ENCODE data around the gene PDE4D. TPM values are rescaled to one million over a fixed set of nuclear protein-coding genes. Genes with fewer than 3 reads are reported as not detected.
A peak's percentile ranks its signal among the peaks of the same experiment; 100 is the strongest.

Gene PDE4D
- total RNA-seq, 2 donors from 2014 or later = 207 to 300 TPM

GRCh38 chr5:59293700-59294099 lies 599.8 kb downstream of the PDE4D start:
- no peak overlapping the region for H3K27ac Mint-ChIP-seq
- no peaks in the 10 kb centered on the region for H3K9me3 ChIP-seq (ENCODE audit: control insufficient read depth, low read length, poor library complexity, severe bottlenecking)
- DNase-seq (no peak), ATAC-seq (no peak)
- peaks cover 10% of the 10 kb centered on the region for H3K4me1 Mint-ChIP-seq
- H3K36me3 Mint-ChIP-seq (ENCODE audit: low read depth) = no peaks in the 10 kb centered on the region
- H3K27me3 Mint-ChIP-seq = no peaks in the 10 kb centered on the region
- no peak overlapping the region for H3K4me3 Mint-ChIP-seq

- ATAC-seq = no peak
- no peak overlapping the region for H3K27ac Mint-ChIP-seq
- H3K36me3 Mint-ChIP-seq (ENCODE audit: low read depth) = no peaks in the 10 kb centered on the region
- H3K4me1 Mint-ChIP-seq = peaks cover 4% of the 10 kb centered on the region
- no peak for DNase-seq
- H3K9me3 ChIP-seq (ENCODE audit: control insufficient read depth, low read length, poor library complexity, severe bottlenecking) = no peaks in the 10 kb centered on the region
- peaks cover 4% of the 10 kb centered on the region for H3K27me3 Mint-ChIP-seq
- H3K4me3 Mint-ChIP-seq = no peak overlapping the region
Observed at GRCh38 chr5:59291941-59292340, 601.6 kb downstream of the PDE4D start.

DNA sequence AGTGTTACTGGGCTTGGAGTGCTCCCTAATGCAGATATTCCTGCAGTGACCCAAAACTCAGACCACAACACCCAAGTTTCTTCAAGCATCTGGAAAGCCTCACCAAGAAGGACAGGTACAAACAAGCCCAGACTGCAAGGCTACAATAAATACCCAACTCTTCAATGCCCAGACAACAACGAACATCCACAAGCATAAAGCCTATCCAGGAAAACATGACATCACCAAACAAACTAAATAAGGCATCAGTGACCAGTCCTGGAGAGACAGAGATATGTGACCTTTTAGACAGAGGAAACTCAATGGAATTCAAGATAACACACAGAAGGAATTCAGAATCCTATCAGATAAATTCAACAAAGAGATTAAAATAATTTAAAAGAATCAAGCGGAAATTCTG lies 605.6 kb downstream of the PDE4D start:
- Mint-ChIP-seq H3K4me1 (no peaks in the 10 kb centered on the region), H3K4me3 (no peak overlapping the region), H3K27me3 (peaks cover 4% of the 10 kb centered on the region), H3K27ac (no peak overlapping the region), H3K36me3 (ENCODE audit: low read depth) (no peaks in the 10 kb centered on the region)
- H3K9me3 ChIP-seq (ENCODE audit: control insufficient read depth, low read length, poor library complexity, severe bottlenecking) = no peaks in the 10 kb centered on the region
- ATAC-seq (no peak), DNase-seq (no peak)

DNA sequence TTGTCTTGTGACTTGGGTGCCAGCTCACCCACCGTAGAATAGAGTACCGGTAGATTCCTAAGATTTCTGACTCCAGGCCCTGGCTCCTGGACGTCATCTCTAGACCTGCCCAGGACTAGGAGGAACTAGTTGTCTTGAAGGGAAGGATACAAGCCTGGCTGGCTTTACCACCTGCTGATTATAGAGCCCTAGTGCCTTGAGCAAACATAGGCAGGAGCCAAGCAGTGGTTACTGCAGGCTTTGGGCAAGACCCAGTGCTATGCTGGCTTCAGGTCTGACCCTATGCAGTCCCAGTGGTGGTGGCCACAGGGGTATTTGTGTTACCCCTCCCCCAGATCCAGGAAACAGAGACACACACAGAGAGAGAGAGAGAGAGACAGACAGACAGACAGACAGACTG lies 606.2 kb downstream of the PDE4D start:
- H3K36me3 Mint-ChIP-seq (ENCODE audit: low read depth) = no peaks in the 10 kb centered on the region
- ATAC-seq (no peak), DNase-seq (no peak)
- H3K4me1 Mint-ChIP-seq = no peaks in the 10 kb centered on the region
- no peak overlapping the region for H3K27ac Mint-ChIP-seq
- H3K9me3 ChIP-seq (ENCODE audit: control insufficient read depth, low read length, poor library complexity, severe bottlenecking) = no peaks in the 10 kb centered on the region
- H3K4me3 Mint-ChIP-seq = no peak overlapping the region
- peaks cover 4% of the 10 kb centered on the region for H3K27me3 Mint-ChIP-seq

- ATAC-seq = no peak
- no peaks in the 10 kb centered on the region for H3K36me3 Mint-ChIP-seq (ENCODE audit: low read depth)
- H3K9me3 ChIP-seq (ENCODE audit: control insufficient read depth, low read length, poor library complexity, severe bottlenecking) = no peaks in the 10 kb centered on the region
- no peak overlapping the region for H3K4me3 Mint-ChIP-seq
- H3K4me1 Mint-ChIP-seq = no peaks in the 10 kb centered on the region
- no peak for DNase-seq
- H3K27ac Mint-ChIP-seq = no peak overlapping the region
- peaks cover 8% of the 10 kb centered on the region for H3K27me3 Mint-ChIP-seq
Observed at GRCh38 chr5:59286510-59286909, 607.0 kb downstream of the PDE4D start.

DNA sequence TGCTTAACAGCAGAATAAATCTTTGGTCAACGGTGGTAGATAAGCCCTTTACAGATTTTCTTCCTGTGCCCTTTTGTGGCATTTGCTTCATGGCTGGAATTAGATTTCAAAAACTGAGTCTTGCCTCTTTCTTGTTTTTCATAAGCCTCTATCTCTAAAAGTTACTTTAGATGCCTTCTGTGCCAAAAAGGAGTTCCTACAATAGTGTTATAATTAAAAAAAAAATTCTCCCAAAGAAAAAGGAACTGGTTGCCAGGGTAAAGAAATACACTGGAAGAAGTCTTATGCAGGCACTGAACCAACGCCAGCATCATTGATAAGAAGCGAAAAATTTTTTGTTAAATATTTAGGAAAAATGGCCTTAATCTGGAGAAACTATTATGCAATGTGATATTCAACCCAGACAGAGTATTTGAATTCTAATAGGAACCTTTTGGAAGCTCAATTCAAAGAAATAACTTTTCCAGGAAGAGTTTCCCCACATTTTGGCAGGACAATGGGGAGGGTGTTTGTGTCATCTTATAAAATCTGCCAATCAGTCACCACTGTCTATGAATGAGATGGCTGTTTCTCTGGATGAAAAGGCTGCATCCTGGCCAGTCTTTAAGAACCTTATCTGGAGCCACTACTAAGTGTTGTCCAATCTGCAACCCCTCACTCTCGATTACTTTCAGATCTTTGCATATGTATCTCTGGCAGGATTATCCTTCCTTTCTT lies 608.1 kb downstream of the PDE4D start:
- DNase-seq (no peak), ATAC-seq (no peak)
- H3K9me3 ChIP-seq (ENCODE audit: control insufficient read depth, low read length, poor library complexity, severe bottlenecking) = no peaks in the 10 kb centered on the region
- H3K27me3 Mint-ChIP-seq = peaks cover 12% of the 10 kb centered on the region
- H3K27ac Mint-ChIP-seq = no peak overlapping the region
- H3K36me3 Mint-ChIP-seq (ENCODE audit: low read depth) = no peaks in the 10 kb centered on the region
- no peak overlapping the region for H3K4me3 Mint-ChIP-seq
- H3K4me1 Mint-ChIP-seq = no peaks in the 10 kb centered on the region

DNA sequence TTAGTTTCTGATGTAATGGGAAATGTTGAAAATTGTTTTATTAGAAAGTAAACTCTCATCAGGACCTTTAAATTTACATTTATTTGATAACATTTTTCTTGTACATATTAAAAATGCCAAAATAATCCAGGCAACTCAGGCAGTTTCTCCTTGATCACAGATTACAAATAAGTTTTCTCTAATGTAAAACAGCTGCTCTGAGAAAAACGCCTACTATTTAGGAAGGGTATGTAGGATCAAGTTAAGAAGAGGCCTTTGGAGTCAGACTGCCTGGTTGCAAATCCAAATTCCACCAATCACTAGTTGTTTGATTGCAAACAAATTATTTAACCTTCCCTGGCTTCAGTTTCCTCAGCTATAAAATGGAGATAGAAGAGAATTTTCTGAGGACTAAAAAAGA lies 610.8 kb downstream of the PDE4D start:
- Mint-ChIP-seq H3K4me3 (no peak overlapping the region), H3K36me3 (ENCODE audit: low read depth) (no peaks in the 10 kb centered on the region)
- no peak for ATAC-seq

DNA sequence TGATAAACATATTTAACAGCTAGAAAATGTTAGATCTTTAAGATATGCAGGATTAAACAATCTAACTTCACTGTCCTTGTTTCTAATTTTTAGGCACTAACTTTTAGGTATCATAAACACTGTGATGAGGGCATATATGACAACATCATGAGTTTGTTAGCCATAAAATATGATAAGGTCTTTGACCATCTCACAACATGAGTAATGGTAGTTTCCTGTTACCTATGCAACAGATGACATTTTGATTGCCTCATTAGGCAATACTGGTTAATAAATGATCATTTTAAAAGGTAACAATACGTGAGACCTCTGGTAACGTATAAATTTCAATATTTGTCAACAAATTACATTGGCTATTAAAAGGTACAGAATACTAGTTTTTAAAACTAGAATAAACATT lies 613.5 kb downstream of the PDE4D start:
- Mint-ChIP-seq H3K27me3 (peaks cover 29% of the 10 kb centered on the region), H3K36me3 (ENCODE audit: low read depth) (no peaks in the 10 kb centered on the region), H3K27ac (no peak overlapping the region), H3K4me3 (no peak overlapping the region), H3K4me1 (peaks cover 6% of the 10 kb centered on the region)
- ATAC-seq (no peak), DNase-seq (no peak)
- peaks cover 2% of the 10 kb centered on the region for H3K9me3 ChIP-seq (ENCODE audit: control insufficient read depth, low read length, poor library complexity, severe bottlenecking)

More for the DNA sequence above, 610.8 kb downstream of the PDE4D start:
- Mint-ChIP-seq H3K27me3 (peaks cover 15% of the 10 kb centered on the region), H3K4me1 (no peaks in the 10 kb centered on the region), H3K27ac (no peak overlapping the region)
- no peak for DNase-seq
- H3K9me3 ChIP-seq (ENCODE audit: control insufficient read depth, low read length, poor library complexity, severe bottlenecking) = peaks cover under 1% of the 10 kb centered on the region

DNA sequence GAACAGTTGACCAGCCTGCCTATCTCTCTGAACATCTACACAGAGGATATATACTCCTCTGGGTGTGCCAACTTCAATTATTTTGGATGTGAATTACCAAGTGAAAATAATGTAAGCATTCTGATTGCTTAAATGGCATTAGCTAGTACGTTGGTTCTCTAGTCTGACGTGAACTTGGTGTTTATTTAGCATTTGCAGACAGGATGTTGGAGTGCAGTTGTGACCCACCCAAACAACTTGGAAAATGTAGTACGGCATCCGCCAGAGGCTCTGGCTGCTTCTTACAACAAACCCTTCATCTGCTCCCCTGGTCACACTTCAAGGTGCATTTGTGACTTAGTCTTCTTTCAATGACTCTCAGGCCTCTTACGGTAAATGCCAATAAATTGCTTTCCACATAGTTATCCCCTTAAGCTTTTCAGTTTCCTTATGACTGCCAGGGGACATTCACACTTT lies 616.6 kb downstream of the PDE4D start:
- Mint-ChIP-seq H3K4me1 (peaks cover 6% of the 10 kb centered on the region), H3K36me3 (ENCODE audit: low read depth) (no peaks in the 10 kb centered on the region), H3K4me3 (no peak overlapping the region), H3K27ac (no peak overlapping the region), H3K27me3 (peaks cover 35% of the 10 kb centered on the region)
- ATAC-seq (no peak), DNase-seq (no peak)
- peaks cover 2% of the 10 kb centered on the region for H3K9me3 ChIP-seq (ENCODE audit: control insufficient read depth, low read length, poor library complexity, severe bottlenecking)

- H3K27ac Mint-ChIP-seq = no peak overlapping the region
Observed at GRCh38 chr5:59276325-59276675, 617.2 kb downstream of the PDE4D start.

DNA sequence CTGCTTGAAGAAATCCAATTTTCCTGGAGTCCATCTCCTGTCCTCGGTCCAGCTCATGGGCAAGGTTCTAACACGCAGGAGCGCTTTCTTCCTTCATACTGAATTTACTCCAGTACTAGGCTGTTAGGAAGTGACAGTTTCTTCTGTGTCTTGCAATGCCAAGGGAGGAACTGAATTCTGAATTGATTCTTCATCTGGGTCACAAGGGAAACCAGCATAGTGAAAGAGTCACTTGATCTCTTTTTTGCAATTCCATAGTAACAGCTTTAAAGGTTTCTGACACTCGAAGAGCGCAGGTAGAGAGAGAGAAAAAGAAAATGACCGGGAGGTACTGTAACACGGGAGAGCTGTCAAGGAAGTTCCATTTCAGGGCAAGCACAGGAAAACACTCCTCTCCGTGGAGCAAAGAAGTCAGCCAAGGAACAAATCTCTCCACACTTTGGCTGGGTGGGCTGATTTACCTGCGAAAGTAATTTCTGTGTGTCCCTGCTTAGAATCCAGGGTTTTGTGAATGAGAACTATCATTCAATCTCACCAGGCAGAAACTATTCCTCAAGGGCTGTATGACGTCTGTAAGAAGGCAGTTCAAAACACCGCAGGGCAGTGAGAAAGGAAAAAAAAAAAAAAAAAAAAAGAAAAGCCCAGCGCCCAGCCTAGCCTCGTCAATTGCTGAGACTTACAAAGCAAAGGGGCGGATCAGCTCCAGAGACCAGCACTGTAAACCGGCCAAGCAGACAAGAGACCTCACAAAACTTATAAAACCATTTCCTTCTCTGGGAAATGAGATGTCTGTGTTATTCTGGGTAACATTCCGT lies 617.8 kb downstream of the PDE4D start:
- H3K27ac Mint-ChIP-seq = no peak overlapping the region
- ATAC-seq (no peak), DNase-seq (no peak)
- H3K27me3 Mint-ChIP-seq = peaks cover 27% of the 10 kb centered on the region
- H3K4me3 Mint-ChIP-seq = peak overlapping the region; percentile 86
- H3K4me1 Mint-ChIP-seq = peaks cover 6% of the 10 kb centered on the region
- H3K36me3 Mint-ChIP-seq (ENCODE audit: low read depth) = no peaks in the 10 kb centered on the region
- H3K9me3 ChIP-seq (ENCODE audit: control insufficient read depth, low read length, poor library complexity, severe bottlenecking) = peaks cover 2% of the 10 kb centered on the region

More at GRCh38 chr5:59276325-59276675, 617.2 kb downstream of the PDE4D start:
- Mint-ChIP-seq H3K36me3 (ENCODE audit: low read depth) (no peaks in the 10 kb centered on the region), H3K4me1 (peaks cover 6% of the 10 kb centered on the region), H3K4me3 (no peak overlapping the region), H3K27me3 (peaks cover 29% of the 10 kb centered on the region)
- DNase-seq = no peak
- H3K9me3 ChIP-seq (ENCODE audit: control insufficient read depth, low read length, poor library complexity, severe bottlenecking) = peaks cover 2% of the 10 kb centered on the region
- no peak for ATAC-seq

- no peak overlapping the region for H3K27ac Mint-ChIP-seq
- ATAC-seq = no peak
Observed at GRCh38 chr5:59275170-59275509, 618.4 kb downstream of the PDE4D start.

GRCh38 chr5:59274106-59274636 lies 619.4 kb downstream of the PDE4D start:
- Mint-ChIP-seq H3K27ac (no peak overlapping the region), H3K27me3 (peaks cover 27% of the 10 kb centered on the region), H3K4me3 (no peak overlapping the region), H3K4me1 (peaks cover 6% of the 10 kb centered on the region), H3K36me3 (ENCODE audit: low read depth) (no peaks in the 10 kb centered on the region)
- no peak for ATAC-seq
- no peak for DNase-seq
- H3K9me3 ChIP-seq (ENCODE audit: control insufficient read depth, low read length, poor library complexity, severe bottlenecking) = peaks cover 2% of the 10 kb centered on the region

More at GRCh38 chr5:59275170-59275509, 618.4 kb downstream of the PDE4D start:
- Mint-ChIP-seq H3K36me3 (ENCODE audit: low read depth) (no peaks in the 10 kb centered on the region), H3K4me3 (peak overlapping the region; percentile 86), H3K27me3 (peaks cover 27% of the 10 kb centered on the region), H3K4me1 (peaks cover 6% of the 10 kb centered on the region)
- H3K9me3 ChIP-seq (ENCODE audit: control insufficient read depth, low read length, poor library complexity, severe bottlenecking) = peaks cover 2% of the 10 kb centered on the region
- no peak for DNase-seq
